Neuron (in vitro differentiated cells): Measurements from ENCODE around the gene SCML1.

ENCODE experiments used
- H2AFZ ChIP-seq: one replicate; pipeline ENCODE4 v1.6.1; 2013; ENCODE audit warnings: low read depth, mild to moderate bottlenecking, inconsistent platforms, low read length, moderate library complexity
- H3K27me3 ChIP-seq: one replicate; pipeline ENCODE4 v1.6.1; 2013; ENCODE audit warnings: low read length; ENCODE audit not compliant: insufficient read depth
- H3K36me3 ChIP-seq: one replicate; pipeline ENCODE4 v1.6.1; 2013; ENCODE audit warnings: low read length; ENCODE audit not compliant: insufficient read depth
- H3K4me1 ChIP-seq: one replicate; pipeline ENCODE4 v1.6.1; 2013; ENCODE audit warnings: low read length; ENCODE audit not compliant: insufficient read depth
- H3K4me3 ChIP-seq: 2 replicates; pipeline ENCODE4 v1.5.1; 2013; ENCODE audit warnings: mild to moderate bottlenecking, low read length, moderate library complexity
- H3K9me3 ChIP-seq: one replicate; pipeline ENCODE4 v1.6.1; 2013; ENCODE audit warnings: low read length

Gene SCML1

DNA sequence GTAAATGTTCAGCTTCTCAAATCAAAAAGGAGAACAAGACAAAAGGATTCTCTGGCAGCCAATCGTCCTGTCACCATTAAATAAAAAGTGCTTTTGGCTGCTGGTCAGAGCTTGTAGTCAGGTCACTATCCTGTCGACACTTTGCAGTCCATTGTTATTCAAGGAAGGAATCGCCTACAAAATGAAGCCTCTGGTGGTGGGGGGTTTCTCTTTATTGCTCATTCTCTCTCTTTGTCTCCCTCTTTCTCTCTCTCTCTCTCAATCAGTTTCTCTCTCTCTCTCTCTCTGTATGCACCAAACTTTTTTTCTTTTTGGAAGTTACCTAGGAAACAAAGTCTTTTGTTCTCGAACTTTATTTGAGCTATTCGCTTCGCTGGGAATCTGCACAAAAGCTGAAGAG lies 17.6 kb upstream of the SCML1 start:
- Histone ChIP-seq H3K36me3 (peaks cover 2% of the 10 kb centered on the region), H3K27me3 (no peaks in the 10 kb centered on the region), H3K9me3 (no peaks in the 10 kb centered on the region), H2AFZ (peak overlapping the region; percentile 36), H3K4me3 (peak overlapping the region; percentile 37), H3K4me1 (peaks cover 36% of the 10 kb centered on the region)

DNA sequence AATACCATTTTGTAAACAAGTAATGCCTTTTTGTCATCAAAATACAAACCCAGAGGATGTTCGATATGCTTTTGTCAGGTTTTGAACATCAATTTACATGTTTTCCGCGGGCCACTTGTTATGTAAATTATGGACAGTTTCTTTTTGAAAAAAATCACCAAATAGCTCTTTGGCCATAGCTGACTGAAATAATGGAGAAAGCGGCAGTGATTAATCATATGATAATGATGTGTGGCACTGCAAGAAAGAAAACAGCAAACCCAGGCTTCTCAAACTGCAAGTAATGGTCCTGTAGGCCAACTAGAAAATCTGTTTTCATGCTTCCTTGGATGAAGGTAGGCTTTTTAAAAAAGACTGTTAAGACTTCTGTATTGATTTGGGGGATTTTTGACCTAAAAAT lies 15.6 kb upstream of the SCML1 start:
- H3K36me3 ChIP-seq = peaks cover 12% of the 10 kb centered on the region
- H3K4me3 ChIP-seq = no peak overlapping the region
- peaks cover 36% of the 10 kb centered on the region for H3K4me1 ChIP-seq
- H2AFZ ChIP-seq = no peak overlapping the region
- no peaks in the 10 kb centered on the region for H3K27me3 ChIP-seq
- no peaks in the 10 kb centered on the region for H3K9me3 ChIP-seq

DNA sequence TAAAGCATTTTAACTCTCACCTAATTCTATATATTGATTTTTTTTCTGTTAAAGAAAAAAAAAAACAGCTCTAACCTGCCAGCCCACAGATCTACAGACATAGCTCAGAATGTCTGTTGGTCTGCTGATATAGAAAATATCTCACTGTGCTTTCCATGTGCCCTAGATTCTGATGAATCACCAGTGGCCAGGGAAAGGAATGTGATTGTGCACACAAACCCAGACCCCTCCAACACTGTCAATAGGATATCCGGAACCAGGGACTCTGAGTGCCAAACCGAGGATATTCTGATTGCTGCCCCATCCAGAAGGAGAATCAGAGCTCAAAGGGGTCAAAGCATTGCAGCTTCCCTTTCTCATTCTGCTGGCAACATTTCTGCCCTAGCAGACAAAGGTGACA lies 12.1 kb upstream of the SCML1 start:
- no peaks in the 10 kb centered on the region for H3K9me3 ChIP-seq
- no peak overlapping the region for H3K4me3 ChIP-seq
- H3K27me3 ChIP-seq = no peaks in the 10 kb centered on the region
- peaks cover 23% of the 10 kb centered on the region for H3K4me1 ChIP-seq
- no peak overlapping the region for H2AFZ ChIP-seq
- peaks cover 34% of the 10 kb centered on the region for H3K36me3 ChIP-seq

DNA sequence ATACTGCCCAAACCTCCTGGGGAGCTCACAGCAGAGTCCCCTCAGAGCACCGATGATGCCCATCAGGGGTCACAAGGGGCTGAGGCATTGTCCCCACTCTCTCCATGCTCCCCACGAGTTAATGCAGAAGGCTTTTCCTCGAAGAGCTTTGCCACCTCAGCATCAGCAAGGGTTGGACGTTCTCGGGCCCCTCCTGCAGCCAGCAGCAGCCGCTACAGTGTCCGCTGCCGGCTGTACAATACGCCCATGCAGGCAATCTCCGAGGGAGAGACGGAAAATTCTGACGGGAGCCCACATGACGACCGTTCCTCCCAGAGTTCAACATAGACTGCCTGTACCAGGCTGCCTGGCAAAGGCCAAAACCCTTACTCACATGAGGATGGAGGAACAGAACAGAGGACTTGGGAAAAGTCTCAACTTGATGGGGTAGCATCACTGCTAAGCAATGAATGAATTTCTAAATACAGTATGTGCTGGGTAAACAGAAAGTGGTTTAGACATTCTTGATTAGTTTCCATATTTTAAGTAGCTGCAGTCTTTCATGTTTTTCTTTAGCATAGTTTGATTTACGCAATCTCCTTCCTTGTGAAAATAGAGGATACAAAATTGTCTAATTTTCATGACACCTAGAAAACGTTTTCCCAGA lies 5.0 kb upstream of the SCML1 start:
- H3K36me3 ChIP-seq = peaks cover 20% of the 10 kb centered on the region
- H3K4me3 ChIP-seq = no peak overlapping the region
- H3K27me3 ChIP-seq = no peaks in the 10 kb centered on the region
- H3K4me1 ChIP-seq = peaks cover 17% of the 10 kb centered on the region
- H3K9me3 ChIP-seq = no peaks in the 10 kb centered on the region
- H2AFZ ChIP-seq = no peak overlapping the region

DNA sequence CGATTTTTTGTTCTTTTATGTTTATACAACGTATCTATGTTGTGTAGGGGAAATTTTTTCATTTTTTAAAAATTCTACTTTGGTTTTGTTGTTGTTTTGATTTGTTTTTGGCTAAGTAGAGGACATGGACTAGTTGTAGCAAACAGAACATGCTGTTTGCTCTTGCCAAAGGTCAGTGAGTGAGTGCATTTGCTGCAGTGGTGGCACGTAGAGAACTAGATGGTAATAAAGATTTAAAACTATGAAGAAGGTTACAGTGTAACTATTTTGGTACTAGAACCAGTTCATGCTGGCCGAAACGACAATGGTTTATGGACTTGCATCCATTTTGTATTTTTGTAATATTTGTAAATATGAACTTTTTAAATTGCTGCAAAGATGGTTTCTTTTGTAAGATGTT lies 1.9 kb upstream of the SCML1 start:
- Histone ChIP-seq H3K27me3 (no peaks in the 10 kb centered on the region), H3K9me3 (no peaks in the 10 kb centered on the region), H3K4me3 (no peak overlapping the region), H2AFZ (no peak overlapping the region), H3K4me1 (peaks cover 17% of the 10 kb centered on the region), H3K36me3 (peaks cover under 1% of the 10 kb centered on the region)

DNA sequence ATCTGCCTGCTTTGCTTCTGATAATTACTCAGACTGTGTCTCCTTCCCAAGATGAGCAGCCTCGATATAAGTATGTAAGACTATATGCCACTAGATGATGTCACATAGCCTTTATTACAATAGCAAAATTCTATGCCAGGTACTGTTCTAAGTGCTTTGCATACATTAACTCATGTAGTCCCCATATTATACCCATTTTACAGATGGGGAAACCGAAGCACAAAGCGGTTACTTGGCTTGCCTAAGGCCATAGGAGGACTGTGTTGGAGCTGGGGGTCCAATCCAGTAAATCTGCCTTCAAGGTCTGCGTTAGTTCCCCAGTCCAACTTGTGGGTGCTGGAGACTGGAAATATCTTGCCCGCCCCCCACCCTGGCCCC lies 826 bp upstream of the SCML1 start:
- Histone ChIP-seq H3K27me3 (no peaks in the 10 kb centered on the region), H3K9me3 (no peaks in the 10 kb centered on the region), H3K36me3 (no peaks in the 10 kb centered on the region), H3K4me1 (peaks cover 17% of the 10 kb centered on the region), H3K4me3 (peak overlapping the region; percentile 53), H2AFZ (no peak overlapping the region)

DNA sequence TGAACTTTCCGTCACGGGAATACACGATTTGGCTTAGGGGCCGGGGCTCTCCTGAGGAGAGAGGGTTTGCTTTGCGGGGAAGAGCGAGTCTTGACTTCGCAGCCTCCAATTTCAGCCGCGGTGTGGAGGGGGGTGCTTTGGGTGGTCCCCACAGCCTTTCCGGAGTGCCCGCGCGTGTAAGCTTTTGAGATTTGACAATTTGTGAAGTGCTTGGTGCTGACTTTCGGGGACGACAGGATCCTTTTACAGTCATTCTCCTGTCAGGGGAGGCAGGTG lies 355 bp downstream of the SCML1 start:
- H2AFZ ChIP-seq = peak overlapping the region; percentile 8
- no peaks in the 10 kb centered on the region for H3K27me3 ChIP-seq
- no peaks in the 10 kb centered on the region for H3K36me3 ChIP-seq
- H3K4me3 ChIP-seq = peak overlapping the region; percentile 77
- no peaks in the 10 kb centered on the region for H3K9me3 ChIP-seq
- H3K4me1 ChIP-seq = peaks cover 17% of the 10 kb centered on the region

DNA sequence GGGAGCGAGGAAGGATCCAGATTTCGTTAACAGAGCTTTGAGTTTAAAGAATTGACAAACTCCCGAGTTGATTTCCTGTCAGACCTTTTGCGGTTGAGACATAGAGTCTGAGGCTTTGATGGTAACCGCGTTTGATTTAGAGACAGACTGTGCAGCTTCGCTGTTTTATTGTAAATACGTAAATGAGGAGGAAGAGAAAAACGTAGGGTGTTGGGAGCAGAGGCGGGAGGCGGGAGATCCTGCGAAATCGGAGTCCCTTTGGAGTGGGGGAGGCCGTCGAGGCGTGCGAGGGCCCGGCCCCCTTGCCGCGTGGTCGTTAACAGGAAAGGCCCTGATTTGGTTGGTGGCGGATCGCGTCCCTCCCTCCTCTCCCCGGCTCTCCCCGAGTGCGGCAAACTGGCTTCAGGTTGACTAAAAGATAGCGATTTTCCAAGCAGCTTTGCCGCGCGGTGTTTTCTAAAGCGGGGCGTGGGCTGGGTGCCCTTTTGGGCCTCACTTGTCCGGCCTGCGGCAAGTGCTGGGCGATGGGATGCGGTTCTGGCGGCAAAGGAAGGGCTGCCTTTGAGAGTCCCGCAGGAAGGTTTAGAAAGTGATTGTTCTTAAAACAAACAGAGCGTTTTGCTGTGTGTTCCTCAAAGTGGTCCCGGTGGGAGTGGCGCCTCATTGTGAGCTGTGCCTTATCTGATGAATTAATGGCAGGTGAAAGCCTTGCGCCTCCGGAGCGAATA lies 857 bp downstream of the SCML1 start:
- peaks cover 15% of the 10 kb centered on the region for H3K4me1 ChIP-seq
- H3K9me3 ChIP-seq = no peaks in the 10 kb centered on the region
- H3K36me3 ChIP-seq = no peaks in the 10 kb centered on the region
- H3K4me3 ChIP-seq = peak overlapping the region; percentile 77
- peak overlapping the region; percentile 8 for H2AFZ ChIP-seq
- no peaks in the 10 kb centered on the region for H3K27me3 ChIP-seq

DNA sequence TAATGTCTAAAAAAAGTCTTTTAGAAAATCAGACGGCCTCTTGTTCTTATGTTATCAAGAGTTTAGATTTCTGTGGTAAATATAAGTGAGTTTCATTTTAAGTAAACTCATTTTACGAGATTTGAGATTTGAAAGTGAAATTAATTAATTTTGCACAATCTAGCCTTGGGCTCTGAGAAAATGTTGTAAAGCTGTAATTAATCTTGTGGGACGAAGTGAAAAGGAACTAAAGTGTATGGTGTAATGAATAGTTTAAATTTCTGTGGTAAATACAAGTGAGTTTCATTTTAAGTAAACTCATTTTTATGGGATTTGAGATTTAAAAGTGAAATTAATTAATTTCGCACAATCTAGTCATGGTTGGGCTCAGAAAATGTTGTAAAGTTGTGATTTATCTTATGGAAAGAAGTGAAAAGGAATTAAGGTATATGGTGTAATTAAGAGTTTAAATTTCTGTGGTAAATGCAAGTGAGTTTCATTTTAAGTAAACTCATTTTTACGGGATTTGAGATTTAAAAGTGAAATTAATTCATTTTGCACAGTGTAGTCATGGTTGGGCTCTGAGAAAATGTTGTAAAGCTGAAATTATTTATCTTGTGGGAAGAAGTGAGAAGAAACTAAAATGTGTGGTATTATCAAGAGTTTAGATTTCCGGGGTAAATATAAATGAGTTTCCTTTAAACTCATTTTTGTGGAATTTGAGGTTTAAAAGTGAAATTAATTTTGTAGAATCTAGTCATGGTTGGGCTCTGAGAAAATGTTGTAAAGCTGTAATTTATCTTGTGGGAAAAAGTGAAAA lies 1.6 kb downstream of the SCML1 start:
- no peaks in the 10 kb centered on the region for H3K36me3 ChIP-seq
- peak overlapping the region; percentile 77 for H3K4me3 ChIP-seq
- H3K27me3 ChIP-seq = no peaks in the 10 kb centered on the region
- peaks cover 7% of the 10 kb centered on the region for H3K4me1 ChIP-seq
- H2AFZ ChIP-seq = peak overlapping the region; percentile 8
- H3K9me3 ChIP-seq = no peaks in the 10 kb centered on the region

DNA sequence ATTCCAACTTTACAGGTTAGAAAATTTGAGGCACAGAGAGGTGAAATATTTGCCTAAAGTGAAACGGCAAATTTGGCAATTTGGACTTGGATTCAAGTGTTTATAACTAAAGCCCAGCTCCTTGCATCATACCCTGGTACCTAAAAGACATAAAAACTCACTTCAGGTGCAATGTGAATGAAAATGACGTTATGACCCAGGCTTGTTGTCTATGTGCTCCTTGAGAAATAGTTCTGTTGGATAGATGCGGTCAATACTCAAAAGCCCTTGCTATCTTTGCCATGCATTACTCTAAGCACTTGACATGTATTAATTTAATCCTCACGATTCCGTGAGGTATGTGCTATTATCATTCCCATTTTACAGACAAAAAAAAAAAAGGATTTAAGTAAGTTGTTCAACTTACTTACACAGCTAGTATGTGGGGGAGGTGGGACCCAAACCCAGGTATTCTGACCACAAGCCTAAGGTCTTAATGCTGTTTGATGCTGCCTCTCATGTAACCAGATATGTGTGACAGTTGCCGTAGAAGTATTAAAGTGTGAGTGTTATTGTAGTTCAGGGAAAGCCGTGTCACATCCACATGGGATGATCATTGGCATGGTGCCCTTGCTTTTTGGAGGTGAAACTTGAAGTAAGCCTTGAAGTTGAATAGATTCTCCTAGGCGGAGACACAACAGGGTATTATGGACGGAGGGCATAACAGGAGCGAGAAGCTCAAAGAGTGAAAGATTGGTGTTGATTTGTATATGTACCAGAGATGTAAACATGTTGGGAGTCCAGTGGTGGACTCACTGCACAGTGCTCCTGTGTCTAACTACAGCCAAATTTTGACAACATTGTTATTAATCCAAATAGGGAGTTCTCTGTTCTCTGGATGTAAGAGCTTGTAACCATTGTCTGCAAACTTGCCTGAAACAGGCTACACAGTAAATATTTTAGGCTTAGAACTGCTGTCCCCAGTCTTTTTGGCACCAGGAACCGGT lies 3.1 kb downstream of the SCML1 start:
- Histone ChIP-seq H3K27me3 (no peaks in the 10 kb centered on the region), H3K9me3 (no peaks in the 10 kb centered on the region), H3K36me3 (no peaks in the 10 kb centered on the region), H2AFZ (no peak overlapping the region), H3K4me1 (no peaks in the 10 kb centered on the region), H3K4me3 (no peak overlapping the region)

DNA sequence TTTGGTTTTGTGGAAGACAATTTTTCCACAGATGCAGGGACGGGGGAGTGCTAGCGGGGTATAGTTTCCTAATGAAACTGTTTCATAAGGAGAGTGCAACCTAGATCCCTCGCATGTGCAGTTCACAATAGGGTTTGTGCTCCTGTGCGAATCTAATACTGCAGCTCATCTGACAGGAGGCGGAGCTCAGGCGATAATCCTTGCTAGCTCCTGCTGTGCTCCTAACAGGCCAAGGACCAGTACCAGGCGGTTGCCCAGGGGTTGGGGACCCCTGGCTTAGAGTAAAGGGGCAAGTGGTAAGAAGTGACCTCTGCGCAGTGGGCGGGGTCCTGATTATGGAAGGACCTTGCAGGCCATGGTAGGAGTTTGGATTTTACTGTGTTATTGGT lies 3.8 kb downstream of the SCML1 start:
- Histone ChIP-seq H3K36me3 (no peaks in the 10 kb centered on the region), H2AFZ (no peak overlapping the region), H3K27me3 (no peaks in the 10 kb centered on the region), H3K4me1 (no peaks in the 10 kb centered on the region), H3K9me3 (no peaks in the 10 kb centered on the region), H3K4me3 (no peak overlapping the region)

DNA sequence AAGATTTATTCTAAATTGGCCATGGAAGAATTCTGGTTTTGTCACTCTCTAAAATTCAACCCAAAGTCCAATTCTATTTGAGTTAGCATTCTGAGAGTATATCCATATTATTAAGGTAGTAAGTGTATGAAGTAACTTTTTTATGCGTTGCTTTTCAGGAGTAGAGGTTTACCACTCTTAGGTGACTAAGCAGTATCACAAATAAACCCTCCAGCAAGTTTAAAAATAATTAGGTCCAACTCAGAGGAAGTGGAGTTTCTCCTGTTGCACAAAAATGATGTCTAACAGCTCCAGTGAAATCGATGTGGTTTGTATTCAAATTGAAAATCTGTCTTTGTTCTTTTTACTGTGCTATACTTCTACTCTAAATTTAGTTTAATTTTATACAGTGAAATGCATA lies 6.6 kb downstream of the SCML1 start:
- Histone ChIP-seq H3K4me1 (no peaks in the 10 kb centered on the region), H3K36me3 (no peaks in the 10 kb centered on the region), H2AFZ (no peak overlapping the region), H3K9me3 (no peaks in the 10 kb centered on the region), H3K4me3 (no peak overlapping the region), H3K27me3 (no peaks in the 10 kb centered on the region)
